GM19438 (cell line): ENCODE data around the gene FAM124B.
"Not testable (repeated sequence)": the region's sequence is repeated elsewhere in the genome, so short reads cannot be mapped to it uniquely, and the experiment has no call there.

Source experiments
- ATAC-seq: cut with Tn5 transposase; IDR thresholded peaks from one replicate; pipeline ENCODE4 v1.9.1; 2021; ENCODE audit warnings: low read depth; ENCODE audit not compliant: unreplicated experiment

FAM124B gene

DNA sequence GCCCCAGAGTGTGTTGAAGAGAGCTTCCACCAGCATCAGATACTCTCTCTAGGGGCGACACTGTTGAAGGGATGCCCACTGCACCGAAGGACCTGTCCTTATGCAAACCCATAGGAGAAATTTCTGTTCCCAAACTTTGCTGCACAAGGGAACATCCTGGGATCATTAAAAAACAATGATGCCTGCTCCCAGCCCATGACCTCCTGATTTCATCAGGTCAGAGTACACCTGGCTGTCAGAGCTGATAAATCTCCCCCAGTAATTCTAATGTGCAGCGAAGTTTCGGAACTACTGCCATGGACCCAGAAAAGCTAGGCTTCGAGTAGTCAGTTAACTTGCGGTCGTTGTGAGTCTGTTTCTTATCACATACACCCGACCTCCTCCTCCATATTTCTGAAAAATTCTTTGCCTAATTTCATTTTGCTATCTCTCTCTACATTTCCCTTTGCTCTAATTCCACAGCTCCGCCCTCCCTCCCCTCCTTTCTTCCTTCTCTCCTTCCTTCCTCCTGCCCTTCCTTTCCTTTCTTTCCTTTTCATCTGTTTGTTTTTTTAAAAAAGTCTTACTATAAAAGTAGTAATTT is 18.8 kb downstream of the FAM124B start:
- ATAC-seq: no peak

DNA sequence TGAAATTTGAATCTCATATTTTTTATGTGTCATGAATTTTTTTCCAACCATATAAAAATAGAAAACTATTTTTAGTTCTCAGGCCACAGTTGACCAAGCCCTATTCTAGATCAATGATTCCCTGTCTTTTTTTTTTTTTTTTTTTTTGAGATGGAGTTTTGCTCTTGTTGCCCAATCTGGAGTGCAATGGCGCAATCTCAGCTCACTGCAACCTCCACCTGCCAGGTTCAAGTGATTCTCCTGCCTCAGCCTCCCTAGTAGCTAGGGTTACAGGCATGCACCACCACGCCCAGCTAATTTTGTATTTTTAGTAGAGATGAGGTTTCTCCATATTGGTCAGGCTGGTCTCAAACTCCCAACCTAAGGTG is 19.6 kb downstream of the FAM124B start:
- ATAC-seq: not testable (repeated sequence)

GRCh38 chr2:224381521-224382279 is 20.2 kb downstream of the FAM124B start:
- no peak for ATAC-seq

DNA sequence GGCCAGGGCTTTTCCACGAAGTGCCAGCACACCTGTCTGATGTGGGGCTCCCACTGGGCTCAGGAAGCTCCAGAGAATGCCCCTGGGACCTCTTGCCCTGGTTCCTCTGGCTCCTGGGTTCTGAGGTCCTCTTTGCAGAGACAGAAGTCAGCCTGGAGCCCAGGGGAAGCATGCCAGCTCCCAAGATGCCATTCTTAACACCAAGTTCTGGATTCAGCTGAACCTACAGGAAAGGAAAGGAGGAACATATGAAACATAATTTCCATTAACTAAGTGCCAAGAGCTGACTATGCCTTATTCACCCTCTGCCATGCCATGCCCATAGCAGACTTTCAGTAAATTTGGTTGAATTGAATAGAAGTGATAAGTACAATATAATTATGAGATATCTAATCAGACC is 21.9 kb downstream of the FAM124B start:
- no peak for ATAC-seq

DNA sequence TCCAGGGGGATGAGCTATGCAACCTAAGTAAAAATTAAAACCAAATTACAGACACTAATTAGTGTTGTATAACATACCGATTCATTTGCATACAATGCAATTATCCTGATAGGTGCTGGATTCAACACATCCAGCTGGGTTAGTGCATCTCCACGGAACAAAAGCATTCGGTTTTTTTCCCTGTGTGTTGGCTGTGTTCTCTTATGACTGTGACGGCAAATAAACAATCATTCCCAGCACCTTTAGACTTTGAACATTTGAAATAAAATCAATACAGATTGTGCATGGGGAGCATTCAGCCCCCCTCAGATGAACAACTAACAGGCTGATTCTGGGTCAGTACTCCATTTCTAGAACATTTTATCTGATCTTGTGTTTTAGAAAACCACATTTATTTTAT is 22.7 kb downstream of the FAM124B start:
- no peak for ATAC-seq

- no peak for ATAC-seq
These were observed 23.2 kb downstream of the FAM124B start for GRCh38 chr2:224378701-224379097.

GRCh38 chr2:224377751-224378700 is 23.9 kb downstream of the FAM124B start:
- ATAC-seq: no peak

DNA sequence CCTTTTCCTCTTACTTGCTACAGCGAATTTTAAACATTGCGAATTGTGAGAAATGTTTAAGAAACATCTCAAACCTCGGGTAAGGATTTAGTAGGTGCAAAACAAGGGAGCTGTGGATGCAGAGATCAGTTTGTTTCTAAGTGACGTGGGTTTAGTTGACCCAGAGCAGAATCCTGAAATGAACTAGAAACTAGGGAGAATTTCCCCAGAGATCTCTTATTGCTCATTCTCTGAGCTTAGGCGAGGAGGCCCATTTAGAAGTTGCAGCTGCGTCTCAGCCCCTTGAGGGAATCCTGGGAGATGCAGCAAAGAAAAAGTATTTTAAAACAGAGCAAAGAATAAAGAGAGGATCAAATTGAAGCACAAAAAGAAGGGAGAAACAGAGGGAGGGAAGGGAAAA is 29.3 kb downstream of the FAM124B start:
- ATAC-seq: no peak

GRCh38 chr2:224369028-224369632 is 32.8 kb downstream of the FAM124B start:
- ATAC-seq: no peak

- ATAC-seq: no peak
These were observed 35.6 kb downstream of the FAM124B start for GRCh38 chr2:224366267-224366844.

DNA sequence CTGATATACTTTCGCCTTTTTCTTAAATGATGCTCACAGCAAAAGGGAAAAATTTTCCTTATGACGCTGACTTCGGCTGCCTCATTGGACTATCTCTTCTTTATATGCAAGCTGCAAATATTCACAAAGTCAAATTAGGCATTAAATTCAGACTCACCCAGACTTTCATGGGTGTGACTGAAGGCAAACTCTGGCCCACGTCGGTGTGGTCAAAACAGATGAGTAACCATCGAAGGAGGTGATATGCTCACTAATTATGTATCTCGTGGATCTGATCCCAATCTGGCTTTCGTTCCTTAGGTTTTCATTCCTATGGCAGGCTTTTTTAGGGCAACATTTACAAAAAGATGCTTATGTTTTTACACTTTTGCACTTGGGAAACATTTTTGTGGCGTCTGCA is 36.6 kb downstream of the FAM124B start:
- ATAC-seq: no peak

GRCh38 chr2:224363281-224363680 is 38.6 kb downstream of the FAM124B start:
- no peak for ATAC-seq

- no peak for ATAC-seq
These were observed 39.8 kb downstream of the FAM124B start for GRCh38 chr2:224362094-224362493.

DNA sequence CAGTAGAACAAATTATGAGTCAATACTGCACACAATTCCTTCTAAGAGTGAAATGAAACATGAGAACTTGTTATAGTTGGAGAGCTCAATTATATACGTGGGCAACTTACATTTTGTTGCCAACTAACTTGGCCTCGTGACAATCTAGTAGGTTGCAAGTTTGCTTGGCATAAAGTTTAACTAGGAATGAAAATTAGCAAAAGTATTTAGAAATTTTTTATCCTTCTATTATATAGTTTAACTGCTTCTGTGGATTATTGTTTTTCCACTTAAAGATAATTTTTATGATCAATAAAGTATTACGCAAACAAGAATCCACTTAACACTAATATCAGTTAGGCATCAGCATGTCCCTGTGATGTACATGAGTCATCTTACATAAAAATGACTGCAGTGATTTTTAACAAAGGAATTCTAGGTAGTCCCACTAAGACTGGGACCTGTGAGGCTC is 41.1 kb downstream of the FAM124B start:
- ATAC-seq: no peak

- no peak for ATAC-seq
These were observed 42.3 kb downstream of the FAM124B start for GRCh38 chr2:224359569-224359968.

DNA sequence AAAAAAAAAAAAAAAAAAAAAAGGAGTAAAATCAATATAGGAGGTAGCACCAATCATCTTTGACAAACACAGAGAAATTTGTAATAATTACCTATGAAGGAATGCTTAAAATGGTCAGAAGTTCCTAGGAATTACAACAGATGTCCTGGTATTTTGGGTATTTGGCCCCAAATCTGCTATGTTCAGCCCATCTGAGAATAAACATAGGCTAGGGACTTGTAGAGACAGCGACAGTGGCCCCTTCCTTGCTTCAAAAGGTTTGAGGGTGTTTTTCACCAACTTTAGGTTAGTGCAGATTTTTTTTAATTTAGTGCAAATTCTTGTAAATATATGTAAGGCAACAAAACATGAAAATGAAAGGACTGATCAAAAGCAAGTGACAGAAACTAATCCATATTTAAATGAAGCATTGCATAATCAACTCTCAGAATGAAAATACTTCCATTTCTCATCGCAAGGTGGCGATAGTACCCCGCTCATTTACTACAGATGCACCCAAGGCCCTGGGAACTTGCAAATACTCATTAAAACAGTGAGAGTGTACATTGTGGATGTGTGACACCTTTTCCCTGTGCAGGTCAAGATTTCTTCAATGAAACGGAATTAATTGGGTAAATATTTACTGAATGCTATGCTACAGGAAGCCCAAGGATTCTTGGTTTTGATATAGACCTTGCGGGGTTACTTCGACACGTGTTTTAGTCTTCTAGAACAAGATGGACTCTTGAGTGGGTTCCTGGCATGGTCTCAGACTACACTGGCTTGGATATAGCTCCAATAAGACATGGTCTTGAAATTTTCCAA is 44.6 kb downstream of the FAM124B start:
- ATAC-seq: no peak

- no peak for ATAC-seq
These were observed 47.2 kb downstream of the FAM124B start for GRCh38 chr2:224354632-224355211.

DNA sequence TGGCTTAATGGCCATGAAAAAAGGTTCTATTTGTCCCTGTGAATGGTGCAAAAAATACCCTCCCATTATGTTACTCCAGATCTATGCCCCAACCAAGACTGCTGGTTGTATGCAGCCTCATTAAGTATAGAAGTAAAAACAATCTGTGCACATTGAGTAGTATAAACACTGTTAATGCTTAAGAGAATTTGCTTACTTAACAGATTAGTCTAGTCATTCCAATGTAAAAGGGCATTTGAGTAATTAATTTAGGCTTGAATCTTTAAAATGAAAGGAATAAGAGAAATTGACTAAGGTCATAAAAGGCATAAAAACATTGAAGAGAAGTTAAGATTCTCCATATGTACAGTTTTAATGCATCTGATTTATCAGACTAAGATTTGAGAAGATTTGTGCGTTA is 51.2 kb downstream of the FAM124B start:
- ATAC-seq: no peak

DNA sequence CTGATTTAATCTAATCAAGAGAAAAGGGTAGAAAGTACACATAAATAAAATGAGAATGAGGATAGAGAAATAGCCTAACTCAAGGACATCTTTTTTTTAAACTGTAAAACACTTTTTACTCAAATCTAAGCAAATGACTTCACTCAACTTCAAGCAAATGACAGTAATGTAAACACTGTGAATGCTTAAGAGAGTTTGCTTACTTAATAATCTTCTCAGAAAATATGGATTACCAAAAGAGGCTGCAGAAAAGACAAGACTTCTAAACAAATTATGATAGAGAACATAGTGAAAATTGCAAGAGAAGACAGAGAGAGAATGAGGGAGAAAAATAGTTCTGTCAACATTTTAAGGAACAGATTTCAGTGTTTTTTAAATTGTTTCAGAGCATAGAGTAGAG is 52.5 kb downstream of the FAM124B start:
- ATAC-seq: no peak
